ENCODE data around the gene CDK3. TPM values are rescaled to one million over a fixed set of nuclear protein-coding genes. Genes with fewer than 3 reads are reported as not detected.
A peak's percentile ranks its signal among the peaks of the same experiment; 100 is the strongest.

Gene CDK3
- polyA plus RNA-seq, 1 donor, result 4.8 TPM

DNA sequence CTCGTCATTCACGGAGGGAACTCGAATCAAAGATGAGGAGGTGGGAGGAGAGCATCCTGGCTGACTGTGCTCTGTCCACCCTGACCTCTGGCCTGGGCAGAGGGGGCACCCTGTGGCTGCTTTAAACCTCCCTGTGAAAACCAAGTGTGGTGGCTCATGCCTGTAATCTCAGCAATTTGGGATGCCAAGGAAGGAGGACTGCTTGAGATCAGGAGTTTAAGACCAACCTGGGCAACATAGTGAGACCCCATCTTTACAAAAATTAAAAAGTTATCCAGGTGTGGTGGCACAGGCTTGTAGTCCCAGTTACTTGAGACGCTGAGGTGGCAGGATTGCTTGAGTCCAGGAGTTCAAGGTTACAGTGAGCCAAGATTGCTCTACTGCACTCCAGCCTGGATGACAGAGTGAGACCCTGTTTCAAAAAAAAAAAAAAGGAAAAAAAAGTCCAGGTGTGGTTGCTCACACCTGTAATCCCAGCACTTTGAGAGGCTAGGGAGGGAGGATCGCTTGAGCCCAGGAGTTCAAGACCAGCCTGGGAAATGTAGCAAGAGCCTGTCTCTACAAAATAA lies 5.8 kb upstream of the CDK3 start:
- no peak for DNase-seq

- no peak for DNase-seq
Observed at GRCh38 chr17:75995385-75995925, 5.2 kb upstream of the CDK3 start.

GRCh38 chr17:75996665-75997590 lies 3.7 kb upstream of the CDK3 start:
- DNase-seq, result peak; percentile 22

DNA sequence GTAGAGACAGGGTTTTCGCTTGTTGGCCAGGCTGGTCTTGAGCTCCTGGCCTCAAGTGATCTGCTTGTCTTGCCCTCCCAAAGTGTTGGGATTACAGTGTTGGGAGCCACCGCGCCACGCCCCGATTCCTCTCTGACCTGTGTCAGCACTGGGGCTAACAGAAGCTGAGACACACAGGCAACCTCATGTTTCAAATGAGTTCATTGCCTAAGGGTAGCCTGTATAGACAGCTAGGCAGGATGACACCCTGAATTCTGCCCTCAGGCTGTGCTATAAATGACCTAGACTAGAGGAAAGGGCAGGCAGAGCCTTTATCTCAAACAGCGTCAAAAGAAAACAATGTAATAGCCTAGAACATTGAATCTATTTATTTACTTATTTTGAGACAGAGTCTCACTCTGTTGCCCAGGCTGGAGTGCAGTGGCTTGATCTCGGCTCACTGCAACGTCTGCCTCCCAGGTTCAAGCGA lies 2.3 kb upstream of the CDK3 start:
- no peak for DNase-seq

DNA sequence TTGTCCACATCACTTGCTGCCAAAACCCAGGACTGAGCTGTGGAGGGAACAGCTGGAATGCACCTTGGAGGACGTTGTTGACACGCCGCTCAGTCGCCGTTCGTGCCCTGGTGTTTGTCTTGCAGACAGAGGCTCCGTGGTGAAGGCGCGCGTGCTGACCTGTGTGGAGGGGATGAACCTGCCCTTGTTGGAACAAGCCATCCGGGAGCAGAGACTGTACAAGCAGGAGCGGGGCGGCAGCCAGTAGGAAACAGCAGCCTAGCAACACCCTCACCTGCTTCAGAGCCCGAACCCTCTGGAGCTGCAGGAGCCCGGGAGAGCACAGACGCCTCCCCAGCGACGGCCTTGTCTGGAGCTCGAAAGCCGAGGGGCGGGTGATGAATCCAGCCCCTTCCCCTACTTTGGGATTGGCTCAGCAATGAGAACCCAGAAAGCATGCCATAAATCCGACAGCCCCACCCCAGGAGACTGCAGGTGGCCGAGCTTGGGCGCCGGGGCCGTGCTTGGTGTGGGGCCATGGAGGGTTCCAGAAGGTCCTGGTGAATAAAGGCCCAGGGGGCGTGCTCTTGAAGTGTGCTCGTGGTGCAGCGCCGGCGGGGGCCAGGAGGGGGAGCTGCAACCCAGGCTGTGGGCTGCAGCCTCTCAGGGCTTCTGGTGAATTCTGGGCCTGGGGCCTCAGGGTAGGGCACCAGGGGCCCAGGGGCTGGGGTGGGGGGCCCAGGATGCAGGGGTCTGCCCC lies 470 bp upstream of the CDK3 start:
- no peak for DNase-seq

DNA sequence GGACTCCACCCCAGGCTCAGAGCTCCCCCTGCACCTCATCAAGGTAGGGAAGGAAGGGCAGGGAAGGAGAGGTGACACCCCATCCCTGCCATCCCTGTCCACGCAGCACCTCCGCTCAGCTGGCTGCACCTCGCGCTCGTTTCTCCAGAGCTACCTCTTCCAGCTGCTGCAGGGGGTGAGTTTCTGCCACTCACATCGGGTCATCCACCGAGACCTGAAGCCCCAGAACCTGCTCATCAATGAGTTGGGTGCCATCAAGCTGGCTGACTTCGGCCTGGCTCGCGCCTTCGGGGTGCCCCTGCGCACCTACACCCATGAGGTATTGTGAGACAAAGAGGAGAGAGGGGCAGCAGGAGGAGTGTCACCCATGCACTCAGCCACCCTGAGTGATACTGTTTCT lies 1.4 kb downstream of the CDK3 start:
- no peak for DNase-seq

GRCh38 chr17:76003915-76004314 lies 3.3 kb downstream of the CDK3 start:
- no peak for DNase-seq

GRCh38 chr17:76004750-76005262 lies 4.2 kb downstream of the CDK3 start:
- no peak for DNase-seq

- peak; percentile 73 for DNase-seq
Observed at GRCh38 chr17:76005263-76006149, 4.9 kb downstream of the CDK3 start.

GRCh38 chr17:76007131-76007849 lies 6.6 kb downstream of the CDK3 start:
- no peak for DNase-seq

GRCh38 chr17:76007850-76008165 lies 7.2 kb downstream of the CDK3 start:
- no peak for DNase-seq

DNA sequence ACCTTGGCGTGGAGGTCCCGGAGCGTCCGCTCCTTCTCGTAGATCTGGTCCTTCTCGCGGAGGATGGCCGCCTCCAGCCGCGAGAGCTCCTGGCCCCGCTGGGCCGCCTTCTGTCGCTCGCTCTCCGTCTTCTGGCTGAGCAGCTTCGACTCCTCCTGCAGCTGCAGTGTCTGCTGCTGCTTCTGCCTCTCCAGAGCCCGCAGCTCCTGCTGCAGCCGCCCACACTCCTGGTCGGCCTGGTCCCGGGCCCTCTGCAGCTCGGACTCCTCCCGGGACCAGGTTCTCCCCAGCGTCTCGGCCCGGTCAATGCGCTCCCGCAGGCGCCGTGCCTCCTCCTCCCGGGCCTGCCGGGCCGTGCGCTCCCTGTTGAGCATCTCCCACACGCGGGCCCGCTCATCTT lies 7.6 kb downstream of the CDK3 start:
- no peak for DNase-seq

DNA sequence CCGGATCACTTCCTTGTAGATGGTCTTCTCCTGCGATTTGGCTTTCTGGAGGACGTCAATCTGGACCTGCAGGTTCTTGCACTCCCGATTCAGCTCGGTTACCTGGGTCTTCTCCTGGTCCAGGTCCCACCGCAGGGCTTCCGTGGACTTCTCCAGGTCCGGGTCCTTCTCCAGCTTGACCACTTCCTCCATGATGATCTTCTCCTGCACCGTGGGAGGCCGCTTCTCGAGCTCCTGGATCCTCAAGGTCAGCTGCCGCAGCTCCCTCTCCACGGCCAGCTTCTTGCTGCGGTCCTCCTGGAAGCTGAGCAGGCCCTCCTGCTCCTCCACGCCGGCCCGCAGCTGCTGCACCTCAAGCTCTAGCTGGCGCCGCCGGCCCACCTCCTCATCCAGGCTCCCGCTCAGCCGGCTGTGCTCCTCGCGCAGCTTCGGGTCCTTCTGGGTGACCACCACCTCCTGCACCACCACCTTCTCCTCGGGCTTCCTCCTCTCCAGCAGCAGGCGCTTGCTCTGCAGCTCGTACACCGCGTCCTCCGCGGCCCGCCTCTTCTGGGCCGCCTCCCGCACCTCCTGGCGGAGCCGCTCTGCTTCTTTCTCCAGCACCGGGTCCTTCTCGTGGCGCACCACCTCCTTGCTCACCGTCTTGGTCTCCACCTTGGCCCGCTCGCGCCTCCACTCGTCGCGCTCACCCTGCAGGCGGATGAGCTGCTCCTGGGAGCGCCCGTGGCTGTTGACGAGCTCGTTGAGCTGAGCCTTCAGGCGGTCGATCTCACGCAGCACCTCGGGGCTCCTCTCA lies 8.2 kb downstream of the CDK3 start:
- DNase-seq, result no peak

DNA sequence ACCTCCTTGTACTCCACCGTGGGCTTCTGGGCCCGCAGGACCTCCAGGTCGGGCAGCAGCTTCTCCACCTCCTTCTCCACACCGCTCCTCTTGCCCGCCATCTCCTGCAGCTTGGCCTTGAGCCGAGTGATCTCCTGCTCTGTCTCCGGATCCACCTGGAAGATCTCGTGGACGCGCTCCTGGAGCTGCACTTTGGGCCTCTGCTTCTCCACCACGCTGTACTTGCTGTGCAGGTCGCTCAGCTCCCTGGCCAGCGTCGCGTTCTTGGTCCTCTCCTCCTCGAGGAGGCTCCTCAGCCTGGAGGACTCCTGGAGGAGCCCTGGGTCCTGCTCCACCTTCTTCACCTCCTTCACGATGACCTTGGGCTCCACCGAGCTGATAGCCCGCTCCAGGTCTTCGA lies 8.8 kb downstream of the CDK3 start:
- DNase-seq, result no peak

DNA sequence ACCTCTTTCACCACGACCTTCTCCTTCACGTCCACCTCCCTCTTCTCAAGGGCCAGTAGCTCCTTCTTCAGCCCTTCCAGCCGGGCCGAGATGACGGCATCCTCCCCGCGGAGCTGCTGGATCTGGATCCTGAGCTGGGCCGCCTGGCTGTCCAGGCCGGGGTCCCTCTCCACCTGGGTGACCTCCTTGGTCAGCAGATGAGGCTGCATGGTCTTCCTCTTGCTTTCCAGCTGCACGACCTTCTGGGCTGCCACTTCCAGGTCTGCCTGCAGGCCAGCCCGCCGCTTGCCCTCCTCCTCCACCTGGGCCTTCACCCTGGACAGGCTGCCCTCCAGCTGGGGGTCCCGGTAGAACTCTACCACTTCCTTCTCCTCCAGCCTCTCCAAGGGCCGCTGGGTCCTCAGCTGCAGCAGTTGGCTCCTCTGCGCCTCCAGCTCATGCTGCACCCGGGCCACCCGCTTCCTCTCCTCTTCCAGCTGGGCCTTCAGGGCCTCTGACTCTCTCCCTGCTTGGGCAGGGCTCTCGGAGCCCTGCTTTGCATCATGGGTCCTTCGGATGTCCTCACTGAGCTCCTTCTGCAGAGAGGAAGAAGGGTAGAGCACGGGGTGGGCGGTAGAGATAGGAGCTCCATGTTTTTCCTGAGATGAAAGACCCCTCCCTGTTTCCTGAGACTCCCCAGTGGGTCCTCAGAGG lies 9.5 kb downstream of the CDK3 start:
- DNase-seq, result no peak

- DNase-seq, result no peak
Observed at GRCh38 chr17:76011951-76012350, 11.3 kb downstream of the CDK3 start.

DNA sequence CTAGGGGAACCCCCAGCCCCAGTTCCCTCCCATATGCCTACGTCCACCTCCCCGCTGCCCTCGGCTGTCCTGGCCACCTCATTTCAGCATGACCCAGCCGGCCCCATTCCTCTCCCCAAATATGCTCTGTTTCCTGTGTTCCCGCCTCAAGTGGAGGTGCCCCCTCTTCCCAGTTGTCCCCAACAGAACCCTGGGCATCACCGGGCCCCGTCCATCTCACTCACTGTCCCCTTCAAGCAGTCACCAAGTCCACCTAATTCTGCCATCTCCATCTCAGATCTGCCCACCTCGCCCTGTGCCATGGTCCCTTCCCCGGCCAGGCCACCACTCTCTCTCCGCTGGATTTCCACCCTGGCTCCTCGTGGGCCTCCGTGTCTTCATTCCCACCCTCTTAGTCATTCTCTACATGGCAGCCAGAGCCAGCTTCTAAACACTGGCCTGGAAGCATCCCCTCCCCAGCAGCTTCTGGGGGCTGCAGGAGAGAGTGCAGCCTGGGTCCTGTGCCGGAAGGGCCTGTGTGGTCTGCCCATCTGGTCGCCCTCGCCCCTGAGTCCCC lies 12.8 kb downstream of the CDK3 start:
- no peak for DNase-seq

GRCh38 chr17:76014100-76014924 lies 13.7 kb downstream of the CDK3 start:
- DNase-seq, result peak; percentile 56

- no peak for DNase-seq
Observed at GRCh38 chr17:76014925-76015261, 14.2 kb downstream of the CDK3 start.

Data from hindlimb muscle (tissue), 1 donor.